Large intestine (tissue), 12 donors: ENCODE data around the gene ZNF846. TPM values are rescaled to one million over a fixed set of nuclear protein-coding genes. Genes with fewer than 3 reads are reported as not detected.

Experiments used
- DNase-seq, 2 donors: peaks; one replicate each; pipeline versions ENCODE4 v3.0.0 to v3.0.0-alpha.2; 2013
- H3K27ac ChIP-seq: one replicate; pipeline ENCODE4 v1.5.1; 2013; ENCODE audit warnings: low read length
- H3K27me3 ChIP-seq: 2 replicates; pipeline ENCODE4 v1.6.1; 2013; ENCODE audit warnings: low read length; ENCODE audit not compliant: control insufficient read depth, insufficient read depth
- H3K36me3 ChIP-seq: 2 replicates; pipeline ENCODE4 v1.6.1; 2013; ENCODE audit warnings: low read length; ENCODE audit not compliant: control insufficient read depth, insufficient read depth
- H3K4me1 ChIP-seq: one replicate; pipeline ENCODE4 v1.6.1; 2013; ENCODE audit warnings: low read length; ENCODE audit not compliant: control insufficient read depth, insufficient read depth
- H3K4me3 ChIP-seq: one replicate; pipeline ENCODE4 v1.5.1; 2013; ENCODE audit warnings: low read length
- H3K9me3 ChIP-seq: one replicate; pipeline ENCODE4 v1.6.1; 2013; ENCODE audit warnings: mild to moderate bottlenecking, low read depth, low read length, moderate library complexity; ENCODE audit not compliant: control insufficient read depth
- WGBS: methylation state at CpG from one replicate; pipeline ENCODE4 v1.1.5; 2013; ENCODE audit warnings: low lambda C conversion rate; ENCODE audit not compliant: insufficient coverage; 5-methylcytosine and 5-hydroxymethylcytosine counted together
- long read RNA-seq, 11 donors: transcript quantifications; one replicate each; lab custom pipeline, GENCODE V29; 2026
- polyA plus RNA-seq: library from polyadenylated mRNA; unstranded; fragments of 120-200 nt; gene quantifications from one replicate; pipeline ENCODE4 v1.2.1, GENCODE V29; 2013

The ZNF846 gene
- 17.3 TPM for polyA plus RNA-seq
- long read RNA-seq, donor 1 = 0 reads
- long read RNA-seq, donor 2 = 0 reads
- long read RNA-seq, donor 3 = 0 reads
- long read RNA-seq, donor 4 = 0 reads
- long read RNA-seq, donor 5 = 0 reads
- long read RNA-seq, donor 6, partial matches to known transcripts = 0 of 1 reads
- long read RNA-seq, donor 6, other reads (novel, unspliced or antisense) = 0 of 1 reads
- long read RNA-seq, donor 7, partial matches to known transcripts = 0 of 1 reads
- long read RNA-seq, donor 7, other reads (novel, unspliced or antisense) = 0 of 1 reads
- long read RNA-seq, donor 8 = 0 reads
- long read RNA-seq, donor 9, partial matches to known transcripts = 0 of 3 reads
- long read RNA-seq, donor 9, other reads (novel, unspliced or antisense) = 0 of 3 reads
- long read RNA-seq, donor 10 = 0 reads
- long read RNA-seq, donor 11, partial matches to known transcripts = 0 of 3 reads
- long read RNA-seq, donor 11, other reads (novel, unspliced or antisense) = 0 of 3 reads

DNA sequence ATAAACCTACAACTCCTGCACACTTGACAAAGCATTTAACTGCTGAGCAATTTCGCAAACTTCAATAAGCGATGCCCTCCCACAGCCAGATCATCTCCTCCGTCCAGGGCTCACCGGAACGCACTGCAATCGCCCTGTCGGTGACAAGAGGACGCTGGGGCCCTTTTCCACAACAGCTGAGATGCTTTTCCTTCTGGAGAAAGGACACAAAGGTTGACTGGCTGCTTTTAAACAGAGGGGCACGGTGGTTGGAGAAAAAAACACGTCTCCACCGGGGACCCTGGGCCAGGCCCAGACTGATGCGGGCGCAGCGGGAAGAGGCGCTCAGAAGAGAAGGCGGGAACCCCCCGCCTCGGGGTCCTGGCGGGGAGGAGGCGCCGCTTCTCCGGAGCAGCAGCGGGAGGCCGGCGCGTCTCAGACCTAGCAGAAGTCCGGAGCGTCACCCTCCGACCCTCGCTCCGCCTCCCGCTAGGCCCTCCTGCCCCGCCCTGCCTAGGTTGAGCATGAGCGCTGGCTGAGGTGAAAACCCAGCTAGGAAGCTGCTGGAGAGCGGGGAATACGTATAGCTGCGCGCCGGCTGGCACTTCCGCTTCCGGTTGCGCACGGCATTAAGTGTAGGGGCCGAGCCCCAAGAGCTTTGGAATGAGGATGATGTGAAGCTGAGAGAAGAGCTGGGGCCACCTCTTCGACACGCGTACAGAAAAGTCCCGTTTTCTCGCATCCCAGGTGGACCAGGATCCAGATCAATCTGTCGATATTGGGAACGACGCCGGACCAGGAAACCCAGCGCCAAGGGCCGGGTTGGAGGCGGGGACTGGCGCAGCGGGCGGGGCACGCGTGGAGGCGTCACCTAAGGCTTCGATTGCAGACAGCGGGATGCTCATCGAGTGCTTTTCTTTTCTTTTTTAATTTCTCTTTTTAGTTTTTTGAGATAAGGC, at the start of gene ZNF846:
Gene ZNF846, minus strand, starts transcription at position 564 of the 938 bp plus-strand sequence. CDS start 3,788 bp downstream, outside the sequence.
- H3K9me3 ChIP-seq = peaks cover 3% of the 10 kb centered on the region
- peaks cover 6% of the 10 kb centered on the region for H3K4me1 ChIP-seq
- peaks cover 9% of the 10 kb centered on the region for H3K36me3 ChIP-seq
- peak; percentile 96 to 99 for DNase-seq
- peak within 1 kb of the TSS; percentile 58 for H3K4me3 ChIP-seq
- H3K27ac ChIP-seq = peak within 1 kb of the TSS; percentile 92
- no peaks in the 10 kb centered on the region for H3K27me3 ChIP-seq
- WGBS = no CpG with 5 or more reads among the region's 65 CpGs

DNA sequence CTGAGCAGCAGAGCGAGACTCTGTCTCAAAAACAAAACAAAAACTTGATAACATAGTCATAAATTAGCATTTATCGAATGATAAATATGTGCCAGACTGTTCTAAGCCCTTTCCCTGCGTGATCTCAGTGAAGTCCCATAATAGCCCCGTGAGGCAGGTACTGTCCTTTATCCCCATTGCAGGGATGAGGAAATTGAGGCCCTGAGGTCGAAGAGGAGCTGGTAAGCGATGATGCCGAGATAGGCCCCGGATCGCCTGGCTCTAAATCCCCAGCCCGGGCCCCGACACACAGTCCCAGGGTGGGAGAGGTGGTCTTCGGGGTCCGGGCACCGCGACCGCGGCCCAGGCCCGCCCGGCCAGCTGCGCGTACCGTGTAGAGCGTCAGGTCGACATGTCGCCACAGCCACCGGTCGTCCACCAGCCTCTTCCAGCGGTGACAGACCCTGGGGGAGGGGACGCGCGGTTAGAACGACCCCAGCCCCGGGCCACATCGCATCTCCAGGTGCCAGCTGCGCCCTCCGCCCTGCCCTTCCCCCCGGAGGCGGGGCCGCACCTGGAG, 49.7 kb upstream of the ZNF846 start:
- Histone ChIP-seq H3K9me3 (peaks cover 3% of the 10 kb centered on the region), H3K4me1 (peaks cover 12% of the 10 kb centered on the region), H3K27me3 (no peaks in the 10 kb centered on the region), H3K27ac (peak overlapping the region; percentile 96), H3K36me3 (no peaks in the 10 kb centered on the region), H3K4me3 (peak overlapping the region; percentile 93)
- WGBS = no CpG with 5 or more reads among the region's 39 CpGs
- DNase-seq = no peak

GRCh38 chr19:9811139-9811538, 42.6 kb upstream of the ZNF846 start:
- Histone ChIP-seq H3K9me3 (peaks cover 3% of the 10 kb centered on the region), H3K27me3 (no peaks in the 10 kb centered on the region), H3K36me3 (peaks cover 39% of the 10 kb centered on the region), H3K4me3 (no peak overlapping the region), H3K27ac (no peak overlapping the region), H3K4me1 (no peaks in the 10 kb centered on the region)
- DNase-seq = no peak
- no CpG with 5 or more reads among the region's 21 CpGs for WGBS

- H3K27me3 ChIP-seq = no peaks in the 10 kb centered on the region
- H3K4me3 ChIP-seq = no peak overlapping the region
- H3K27ac ChIP-seq = no peak overlapping the region
- DNase-seq = no peak
- no peaks in the 10 kb centered on the region for H3K4me1 ChIP-seq
- H3K9me3 ChIP-seq = peaks cover under 1% of the 10 kb centered on the region
- peaks cover 47% of the 10 kb centered on the region for H3K36me3 ChIP-seq
- no CpG with 5 or more reads among the region's 11 CpGs for WGBS
These were observed 40.6 kb upstream of the ZNF846 start for GRCh38 chr19:9808855-9809824.

- no CpG with 5 or more reads among the region's 3 CpGs for WGBS
- no peak for DNase-seq
- H3K4me1 ChIP-seq = no peaks in the 10 kb centered on the region
- H3K9me3 ChIP-seq = no peaks in the 10 kb centered on the region
- H3K4me3 ChIP-seq = no peak overlapping the region
- no peaks in the 10 kb centered on the region for H3K27me3 ChIP-seq
- H3K36me3 ChIP-seq = peaks cover 45% of the 10 kb centered on the region
- H3K27ac ChIP-seq = no peak overlapping the region
These were observed 38.3 kb upstream of the ZNF846 start for GRCh38 chr19:9806803-9807202.

DNA sequence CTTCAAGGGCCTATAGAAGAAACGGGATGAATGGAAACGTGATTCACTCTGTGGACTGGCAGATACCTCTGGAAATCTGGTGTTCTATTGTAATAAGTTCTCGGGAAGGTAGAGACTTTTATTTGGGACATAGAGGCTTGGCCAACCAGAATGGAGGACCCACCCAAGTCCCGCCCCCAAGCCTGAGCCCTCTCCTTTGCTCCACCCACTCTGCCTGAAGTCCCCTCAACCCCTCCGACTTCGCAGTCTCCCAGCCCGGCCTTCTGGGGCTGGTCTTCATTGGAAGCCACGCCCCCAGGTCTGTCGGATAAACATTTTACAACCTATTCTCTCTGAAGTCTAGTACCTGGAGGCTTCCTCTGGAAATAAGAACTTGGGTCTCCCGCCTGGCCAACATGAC, 33.4 kb upstream of the ZNF846 start:
- no peak overlapping the region for H3K27ac ChIP-seq
- H3K4me1 ChIP-seq = no peaks in the 10 kb centered on the region
- no peak overlapping the region for H3K4me3 ChIP-seq
- H3K9me3 ChIP-seq = no peaks in the 10 kb centered on the region
- 100% methylated on average over 1 of the region's 10 CpGs for WGBS
- no peak for DNase-seq
- peaks cover 13% of the 10 kb centered on the region for H3K36me3 ChIP-seq
- no peaks in the 10 kb centered on the region for H3K27me3 ChIP-seq

- H3K9me3 ChIP-seq = no peaks in the 10 kb centered on the region
- DNase-seq = no peak
- no peak overlapping the region for H3K4me3 ChIP-seq
These were observed 30.6 kb upstream of the ZNF846 start for GRCh38 chr19:9799162-9799561.

GRCh38 chr19:9797871-9798270, 29.3 kb upstream of the ZNF846 start:
- DNase-seq = no peak
- Histone ChIP-seq H3K4me3 (no peak overlapping the region), H3K36me3 (no peaks in the 10 kb centered on the region), H3K9me3 (peaks cover 3% of the 10 kb centered on the region), H3K27me3 (no peaks in the 10 kb centered on the region), H3K27ac (no peak overlapping the region), H3K4me1 (peaks cover 2% of the 10 kb centered on the region)
- no CpG with 5 or more reads among the region's 5 CpGs for WGBS

More at GRCh38 chr19:9799162-9799561, 30.6 kb upstream of the ZNF846 start:
- Histone ChIP-seq H3K27ac (no peak overlapping the region), H3K36me3 (no peaks in the 10 kb centered on the region), H3K4me1 (no peaks in the 10 kb centered on the region), H3K27me3 (no peaks in the 10 kb centered on the region)

DNA sequence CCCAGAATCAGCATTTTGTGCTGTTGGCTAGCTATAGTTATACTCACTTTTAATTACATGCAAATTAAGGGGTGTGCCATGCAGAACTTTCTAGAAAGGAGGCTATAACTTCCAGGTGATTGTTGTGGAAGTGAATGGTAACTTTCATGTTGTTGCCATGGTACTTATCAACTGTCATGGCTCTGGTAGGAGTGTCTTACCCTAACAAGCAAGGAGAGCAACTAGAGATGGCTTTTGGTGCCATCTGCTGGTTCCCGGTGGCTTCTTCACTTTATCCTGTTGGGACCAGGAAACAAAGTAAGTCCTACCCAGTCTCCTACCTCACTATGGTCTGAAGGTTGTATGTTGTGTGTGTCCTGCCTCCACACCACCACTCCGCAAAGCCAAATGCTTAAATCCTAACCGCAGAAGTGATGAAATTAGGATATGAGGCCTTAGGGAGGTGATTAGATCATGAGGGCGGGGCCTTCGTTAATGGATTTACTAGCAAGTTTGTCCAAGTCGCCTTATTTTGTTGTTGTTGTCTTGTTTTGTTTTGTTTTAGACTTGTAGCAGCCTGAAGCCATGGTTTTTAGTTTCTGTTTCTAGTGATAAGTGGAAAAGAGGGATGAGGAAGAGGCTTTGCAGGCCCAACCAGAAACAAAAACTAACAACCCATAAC, 27.7 kb upstream of the ZNF846 start:
- Histone ChIP-seq H3K9me3 (peaks cover 3% of the 10 kb centered on the region), H3K27ac (no peak overlapping the region), H3K4me3 (no peak overlapping the region), H3K27me3 (no peaks in the 10 kb centered on the region), H3K4me1 (peaks cover 4% of the 10 kb centered on the region), H3K36me3 (no peaks in the 10 kb centered on the region)
- DNase-seq = peak; percentile 87 to 89
- no CpG with 5 or more reads among the region's 6 CpGs for WGBS
